Measurements from ENCODE around the gene ADAM11.
A peak's percentile ranks its signal among the peaks of the same experiment; 100 is the strongest.
"Not testable (repeated sequence)": the region's sequence is repeated elsewhere in the genome, so short reads cannot be mapped to it uniquely, and the experiment has no call there.

ADAM11 gene

GRCh38 chr17:44807817-44808155 is 49.0 kb downstream of the ADAM11 start:
- TF ChIP-seq ZNF585B (tag by site-specific recombination; IDR thresholded peaks at IDR 0.05) = no peak
- TF ChIP-seq SCRT1 (tag by site-specific recombination; IDR thresholded peaks at IDR 0.05; ENCODE audit: borderline replicate concordance) = peak; percentile 7; the same call in 1 of the 2 replicates
- 0 out of 2 replicates have a peak, but pooled peaks have one; percentile 10 for TF ChIP-seq ZIC2 (tag by site-specific recombination; IDR thresholded peaks at IDR 0.05)
- TF ChIP-seq ZNF341 (tag by site-specific recombination; IDR thresholded peaks at IDR 0.05; ENCODE audit: low read depth) = 0 out of 2 replicates have a peak, but pooled peaks have one; percentile 14
- TF ChIP-seq ZNF664 (tag by site-specific recombination; IDR thresholded peaks at IDR 0.05) = 0 out of 2 replicates have a peak, but pooled peaks have one; percentile 49
- no peak for TF ChIP-seq ZNF510 (tag by site-specific recombination; IDR thresholded peaks at IDR 0.05; ENCODE audit: insufficient replicate concordance)
- TF ChIP-seq PRDM6 (tag by site-specific recombination; IDR thresholded peaks at IDR 0.05) = peak; percentile 31; the same call in 1 of the 2 replicates
- no peaks in the 10 kb centered on the region for H3K9me3 ChIP-seq (ENCODE audit: control insufficient read depth, insufficient read depth, low read depth, low read length)
- H3K36me3 ChIP-seq (ENCODE audit: control insufficient read depth in 2 of 2, insufficient read depth in 1 of 2, low read length in 2 of 2) = peaks cover 19 to 37% of the 10 kb centered on the region in 2 experiments
- H3K4me1 ChIP-seq (ENCODE audit: control insufficient read depth, insufficient read depth, low read length) = peaks cover 5% of the 10 kb centered on the region; the same call in 1 of the 2 replicates
- ChIA-PET POLR2A (no interaction called here), CTCF (interaction anchor here (0.8 to 2.0 kb wide), 5 partner anchors 10 to 215 kb away, joined by 3 to 15 read pairs (median 3); no protein-coding TSS in a partner anchor)
- H3K27ac ChIP-seq (ENCODE audit: extremely low read depth, low read depth, low read length) = no peak overlapping the region
- H3K4me3 ChIP-seq (ENCODE audit: low read depth, low read length) = no peak overlapping the region

GRCh38 chr17:44808156-44808555 is 49.4 kb downstream of the ADAM11 start:
- CTCF ChIA-PET = interaction anchor here (0.8 to 2.0 kb wide), 5 partner anchors 11 to 214 kb away, joined by 3 to 15 read pairs (median 3); no protein-coding TSS in a partner anchor
- Histone ChIP-seq H3K36me3 (ENCODE audit: control insufficient read depth in 2 of 2, insufficient read depth in 1 of 2, low read length in 2 of 2) (peaks cover 18 to 36% of the 10 kb centered on the region in 2 experiments), H3K4me3 (ENCODE audit: low read depth, low read length) (no peak overlapping the region), H3K27ac (ENCODE audit: extremely low read depth, low read depth, low read length) (no peak overlapping the region), H3K4me1 (ENCODE audit: control insufficient read depth, insufficient read depth, low read length) (peaks cover 5% of the 10 kb centered on the region; the same call in 1 of the 2 replicates), H3K9me3 (ENCODE audit: control insufficient read depth, insufficient read depth, low read depth, low read length) (no peaks in the 10 kb centered on the region)
- POLR2A ChIA-PET = no interaction called here
- no peak for TF ChIP-seq ZNF777 (tag by site-specific recombination; IDR thresholded peaks at IDR 0.05; ENCODE audit: borderline replicate concordance)
- TF ChIP-seq ZNF121 (tag by site-specific recombination; IDR thresholded peaks at IDR 0.05) = peak; percentile 92

GRCh38 chr17:44808656-44809388 is 50.0 kb downstream of the ADAM11 start:
- POLR2A ChIA-PET = not testable (repeated sequence)
- CTCF ChIA-PET = interaction anchor here (0.6 to 1.7 kb wide), 4 partner anchors 11 to 86 kb away, joined by 3 to 4 read pairs (median 3); no protein-coding TSS in a partner anchor
- TF ChIP-seq, protein P1, sequence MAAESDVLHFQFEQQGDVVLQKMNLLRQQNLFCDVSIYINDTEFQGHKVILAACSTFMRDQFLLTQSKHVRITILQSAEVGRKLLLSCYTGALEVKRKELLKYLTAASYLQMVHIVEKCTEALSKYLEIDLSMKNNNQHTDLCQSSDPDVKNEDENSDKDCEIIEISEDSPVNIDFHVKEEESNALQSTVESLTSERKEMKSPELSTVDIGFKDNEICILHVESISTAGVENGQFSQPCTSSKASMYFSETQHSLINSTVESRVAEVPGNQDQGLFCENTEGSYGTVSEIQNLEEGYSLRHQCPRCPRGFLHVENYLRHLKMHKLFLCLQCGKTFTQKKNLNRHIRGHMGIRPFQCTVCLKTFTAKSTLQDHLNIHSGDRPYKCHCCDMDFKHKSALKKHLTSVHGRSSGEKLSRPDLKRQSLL (tag by site-specific recombination; IDR thresholded peaks at IDR 0.05) = peak; percentile 55; the same call in 1 of the 2 replicates
- 0 out of 2 replicates have a peak, but pooled peaks have one; percentile 21 for TF ChIP-seq PRDM10 (tag by site-specific recombination; IDR thresholded peaks at IDR 0.05)

More at GRCh38 chr17:44808656-44809388, 50.0 kb downstream of the ADAM11 start:
- H3K9me3 ChIP-seq (ENCODE audit: control insufficient read depth, insufficient read depth, low read depth, low read length); H3K27ac ChIP-seq (ENCODE audit: extremely low read depth, low read depth, low read length); H3K4me1 ChIP-seq (ENCODE audit: control insufficient read depth, insufficient read depth, low read length); H3K4me3 ChIP-seq (ENCODE audit: low read depth, low read length): not testable (repeated sequence)
- peaks cover 18 to 30% of the 10 kb centered on the region in 2 experiments for H3K36me3 ChIP-seq (ENCODE audit: control insufficient read depth in 2 of 2, insufficient read depth in 1 of 2, low read length in 2 of 2)
